Cerebellar cortex (tissue), 1 donor: ENCODE measurements around the gene TCF20.

Experiments
- DNase-seq: peaks from one replicate; pipeline ENCODE4 v3.0.0-alpha.2; 2015; ENCODE audit warnings: low spot score

Gene TCF20

GRCh38 chr22:42258126-42258525 is 12.3 kb downstream of the TCF20 start:
- DNase-seq: no peak

- no peak for DNase-seq
These were observed 13.1 kb downstream of the TCF20 start for GRCh38 chr22:42257386-42257785.

GRCh38 chr22:42256930-42257329 is 13.5 kb downstream of the TCF20 start:
- no peak for DNase-seq

GRCh38 chr22:42256220-42256619 is 14.2 kb downstream of the TCF20 start:
- no peak for DNase-seq

- DNase-seq: no peak
These were observed 20.6 kb downstream of the TCF20 start for GRCh38 chr22:42249831-42250230.

GRCh38 chr22:42248995-42249394 is 21.5 kb downstream of the TCF20 start:
- DNase-seq: no peak

GRCh38 chr22:42247596-42247995 is 22.9 kb downstream of the TCF20 start:
- no peak for DNase-seq

- no peak for DNase-seq
These were observed 26.7 kb downstream of the TCF20 start for GRCh38 chr22:42243802-42244060.

- DNase-seq: no peak
These were observed 33.6 kb downstream of the TCF20 start for GRCh38 chr22:42236848-42237247.

- DNase-seq: no peak
These were observed 34.2 kb downstream of the TCF20 start for GRCh38 chr22:42236268-42236667.

GRCh38 chr22:42233879-42234278 is 36.6 kb downstream of the TCF20 start:
- no peak for DNase-seq

GRCh38 chr22:42231929-42232328 is 38.5 kb downstream of the TCF20 start:
- DNase-seq: no peak

- DNase-seq: no peak
These were observed 40.9 kb downstream of the TCF20 start for GRCh38 chr22:42229455-42230149.

GRCh38 chr22:42228483-42228882 is 42.0 kb downstream of the TCF20 start:
- DNase-seq: no peak

- no peak for DNase-seq
These were observed 43.0 kb downstream of the TCF20 start for GRCh38 chr22:42227435-42227834.

- DNase-seq: no peak
These were observed 44.6 kb downstream of the TCF20 start for GRCh38 chr22:42225841-42226240.

- no peak for DNase-seq
These were observed 48.3 kb downstream of the TCF20 start for GRCh38 chr22:42222140-42222539.
